NK-92 treated with Interleukin-12 subunit alpha and Interleukin-12 subunit beta, amount 100 ng/mL, for 24 hours (cell line): ENCODE measurements around the gene RCOR2.
"Not testable (repeated sequence)": the region's sequence is repeated elsewhere in the genome, so short reads cannot be mapped to it uniquely, and the experiment has no call there.

Experiments used
- DNase-seq: peaks from one replicate; lab custom pipeline; 2025; lab: John Stamatoyannopoulos, UW

Gene RCOR2

GRCh38 chr11:63916837-63917691, at the start of gene RCOR2:
TSS of gene RCOR2 (minus strand) at chr11:63917164. CDS start at chr11:63916456, 708 bp downstream.
- DNase-seq = no peak

GRCh38 chr11:63966444-63966843, 49.5 kb upstream of the RCOR2 start:
- no peak for DNase-seq

GRCh38 chr11:63963895-63964294, 46.9 kb upstream of the RCOR2 start:
- not testable (repeated sequence) for DNase-seq

- DNase-seq = peak; percentile 76
Measured at GRCh38 chr11:63961608-63962412, 44.8 kb upstream of the RCOR2 start.

GRCh38 chr11:63958008-63958407, 41.0 kb upstream of the RCOR2 start:
- no peak for DNase-seq

- no peak for DNase-seq
Measured at GRCh38 chr11:63952570-63952969, 35.6 kb upstream of the RCOR2 start.

- DNase-seq = peak; percentile 61
Measured at GRCh38 chr11:63951779-63952536, 35.0 kb upstream of the RCOR2 start.

GRCh38 chr11:63945477-63946163, 28.7 kb upstream of the RCOR2 start:
- no peak for DNase-seq

GRCh38 chr11:63944987-63945386, 28.0 kb upstream of the RCOR2 start:
- DNase-seq = no peak

GRCh38 chr11:63942803-63943202, 25.8 kb upstream of the RCOR2 start:
- no peak for DNase-seq

- no peak for DNase-seq
Measured at GRCh38 chr11:63941901-63942300, 24.9 kb upstream of the RCOR2 start.

GRCh38 chr11:63940786-63941185, 23.8 kb upstream of the RCOR2 start:
- DNase-seq = no peak

GRCh38 chr11:63939397-63939891, 22.5 kb upstream of the RCOR2 start:
- DNase-seq = no peak

- peak; percentile 99 for DNase-seq
Measured at GRCh38 chr11:63938479-63939396, 21.8 kb upstream of the RCOR2 start, which contains the start of gene NAA40. TSS of gene NAA40 (plus strand) at chr11:63939002. CDS start at chr11:63939097, 95 bp downstream.

GRCh38 chr11:63937713-63938478, 20.9 kb upstream of the RCOR2 start:
- peak; percentile 30 for DNase-seq

GRCh38 chr11:63933459-63933858, 16.5 kb upstream of the RCOR2 start:
- DNase-seq = no peak

- DNase-seq = no peak
Measured at GRCh38 chr11:63931876-63932275, 14.9 kb upstream of the RCOR2 start.

GRCh38 chr11:63931045-63931444, 14.1 kb upstream of the RCOR2 start:
- no peak for DNase-seq

- no peak for DNase-seq
Measured at GRCh38 chr11:63929616-63930015, 12.7 kb upstream of the RCOR2 start.
